Chondrocyte (in vitro differentiated cells): ENCODE results near the gene HCST. TPM values are rescaled to one million over a fixed set of nuclear protein-coding genes. Genes with fewer than 3 reads are reported as not detected.
A peak's percentile ranks its signal among the peaks of the same experiment; 100 is the strongest.

ENCODE experiments used
- DNase-seq: peaks from one replicate; pipeline ENCODE4 v3.0.0; 2021; ENCODE audit warnings: mixed read lengths, low spot score
- H3K27ac Mint-ChIP-seq: one replicate; pipeline ENCODE4 v1.8.0; 2021; ENCODE audit warnings: mild to moderate bottlenecking, moderate library complexity, mixed read lengths; ENCODE audit not compliant: unreplicated experiment
- H3K27me3 Mint-ChIP-seq: 2 replicates; pipeline ENCODE4 v1.8.0; 2021; ENCODE audit warnings: low read depth, mixed read lengths
- H3K36me3 Mint-ChIP-seq: 2 replicates; pipeline ENCODE4 v1.8.0; 2021; ENCODE audit warnings: low read depth, mixed read lengths
- H3K4me1 Mint-ChIP-seq: 2 replicates; pipeline ENCODE4 v1.8.0; 2021; ENCODE audit warnings: low read depth, mild to moderate bottlenecking, mixed read lengths
- H3K4me3 Mint-ChIP-seq: one replicate; pipeline ENCODE4 v1.8.0; 2021; ENCODE audit warnings: mild to moderate bottlenecking, moderate library complexity, mixed read lengths; ENCODE audit not compliant: unreplicated experiment
- H3K9me3 Mint-ChIP-seq: 2 replicates; pipeline ENCODE4 v1.8.0; 2021; ENCODE audit warnings: low read depth, mixed read lengths
- total RNA-seq: library from RNA; stranded (reverse); gene quantifications from 3 replicates; pipeline ENCODE4 v1.2.1, GENCODE V29; 2021
- TF ChIP-seq, protein P1 (sequence below): fragments of 200-600 bp; sonication (generic); IDR thresholded peaks from 2 replicates; pipeline ENCODE4 v1.5.0; 2021; ENCODE audit warnings: antibody characterized with exemption, mild to moderate bottlenecking, moderate library complexity

HCST gene
- total RNA-seq, 1 donor from 2014 or later, result 0.50 TPM

DNA sequence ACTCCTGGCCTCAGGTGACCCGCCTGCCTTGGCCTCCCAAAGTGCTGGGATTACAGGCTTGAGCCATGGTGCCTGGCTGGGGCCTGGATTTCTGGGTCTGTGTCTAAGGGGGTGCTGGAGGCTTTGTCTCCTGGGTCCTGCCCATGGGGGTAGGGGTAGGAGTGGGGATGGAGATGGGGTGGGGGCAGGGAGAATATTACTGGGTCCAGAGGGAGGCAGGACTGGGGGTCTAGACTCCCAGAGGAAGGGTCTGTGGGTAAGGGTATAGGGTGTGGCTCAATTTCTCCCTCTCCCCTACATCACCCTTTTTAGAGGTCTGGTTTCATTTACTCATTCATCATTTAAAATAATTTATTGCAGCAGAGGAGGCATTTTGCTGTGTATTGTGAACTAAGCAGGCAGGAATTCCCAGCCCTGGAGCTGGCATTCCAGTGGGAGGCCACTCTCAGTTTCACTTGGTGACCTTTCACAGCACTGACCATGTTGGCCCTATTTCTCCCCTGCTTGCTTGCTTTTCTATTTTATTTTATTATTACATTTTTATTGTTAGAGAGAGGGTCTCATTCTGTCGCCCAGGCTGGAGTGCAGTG, 1.2 kb upstream of the HCST start:
- H3K4me1 Mint-ChIP-seq, result peaks cover 34% of the 10 kb centered on the region
- TF ChIP-seq, protein P1, sequence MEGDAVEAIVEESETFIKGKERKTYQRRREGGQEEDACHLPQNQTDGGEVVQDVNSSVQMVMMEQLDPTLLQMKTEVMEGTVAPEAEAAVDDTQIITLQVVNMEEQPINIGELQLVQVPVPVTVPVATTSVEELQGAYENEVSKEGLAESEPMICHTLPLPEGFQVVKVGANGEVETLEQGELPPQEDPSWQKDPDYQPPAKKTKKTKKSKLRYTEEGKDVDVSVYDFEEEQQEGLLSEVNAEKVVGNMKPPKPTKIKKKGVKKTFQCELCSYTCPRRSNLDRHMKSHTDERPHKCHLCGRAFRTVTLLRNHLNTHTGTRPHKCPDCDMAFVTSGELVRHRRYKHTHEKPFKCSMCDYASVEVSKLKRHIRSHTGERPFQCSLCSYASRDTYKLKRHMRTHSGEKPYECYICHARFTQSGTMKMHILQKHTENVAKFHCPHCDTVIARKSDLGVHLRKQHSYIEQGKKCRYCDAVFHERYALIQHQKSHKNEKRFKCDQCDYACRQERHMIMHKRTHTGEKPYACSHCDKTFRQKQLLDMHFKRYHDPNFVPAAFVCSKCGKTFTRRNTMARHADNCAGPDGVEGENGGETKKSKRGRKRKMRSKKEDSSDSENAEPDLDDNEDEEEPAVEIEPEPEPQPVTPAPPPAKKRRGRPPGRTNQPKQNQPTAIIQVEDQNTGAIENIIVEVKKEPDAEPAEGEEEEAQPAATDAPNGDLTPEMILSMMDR, result no peak

DNA sequence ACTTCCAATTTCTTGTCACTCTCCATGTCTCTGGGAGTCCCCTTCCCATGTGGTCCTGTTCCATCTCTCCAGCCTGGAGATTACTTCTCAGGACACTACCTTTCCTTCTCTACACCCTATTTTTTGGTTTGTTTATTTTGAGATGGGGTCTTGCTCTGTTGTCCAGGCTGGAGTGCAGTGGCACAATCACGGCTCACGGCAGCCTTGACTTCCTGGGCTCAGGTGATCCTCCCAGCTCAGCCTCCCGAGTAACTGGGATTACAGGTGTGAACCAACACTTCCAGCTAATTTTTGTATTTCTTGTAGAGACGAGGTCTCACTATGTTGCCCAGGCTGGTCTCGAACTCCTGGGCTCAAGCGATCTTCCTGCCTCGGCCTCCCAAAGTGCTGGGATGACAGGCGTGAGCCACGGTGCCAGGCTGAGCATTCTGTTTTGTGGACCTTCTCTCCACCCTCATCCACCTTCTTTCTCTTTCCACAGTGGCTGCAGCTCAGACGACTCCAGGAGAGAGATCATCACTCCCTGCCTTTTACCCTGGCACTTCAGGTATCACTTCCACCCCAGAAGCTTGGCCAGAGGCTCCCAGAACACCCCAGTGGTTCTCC, 644 bp downstream of the HCST start:
- Mint-ChIP-seq H3K4me1 (peaks cover 34% of the 10 kb centered on the region), H3K4me3 (peak overlapping the region; percentile 53), H3K27me3 (no peaks in the 10 kb centered on the region), H3K9me3 (no peaks in the 10 kb centered on the region), H3K27ac (no peak overlapping the region), H3K36me3 (no peaks in the 10 kb centered on the region)
- DNase-seq, result no peak
- TF ChIP-seq, protein P1, result no peak

More for the DNA sequence above, 1.2 kb upstream of the HCST start:
- Mint-ChIP-seq H3K9me3 (no peaks in the 10 kb centered on the region), H3K36me3 (no peaks in the 10 kb centered on the region), H3K27ac (peak overlapping the region; percentile 85), H3K4me3 (peak overlapping the region; percentile 90), H3K27me3 (no peaks in the 10 kb centered on the region)
- DNase-seq, result no peak

DNA sequence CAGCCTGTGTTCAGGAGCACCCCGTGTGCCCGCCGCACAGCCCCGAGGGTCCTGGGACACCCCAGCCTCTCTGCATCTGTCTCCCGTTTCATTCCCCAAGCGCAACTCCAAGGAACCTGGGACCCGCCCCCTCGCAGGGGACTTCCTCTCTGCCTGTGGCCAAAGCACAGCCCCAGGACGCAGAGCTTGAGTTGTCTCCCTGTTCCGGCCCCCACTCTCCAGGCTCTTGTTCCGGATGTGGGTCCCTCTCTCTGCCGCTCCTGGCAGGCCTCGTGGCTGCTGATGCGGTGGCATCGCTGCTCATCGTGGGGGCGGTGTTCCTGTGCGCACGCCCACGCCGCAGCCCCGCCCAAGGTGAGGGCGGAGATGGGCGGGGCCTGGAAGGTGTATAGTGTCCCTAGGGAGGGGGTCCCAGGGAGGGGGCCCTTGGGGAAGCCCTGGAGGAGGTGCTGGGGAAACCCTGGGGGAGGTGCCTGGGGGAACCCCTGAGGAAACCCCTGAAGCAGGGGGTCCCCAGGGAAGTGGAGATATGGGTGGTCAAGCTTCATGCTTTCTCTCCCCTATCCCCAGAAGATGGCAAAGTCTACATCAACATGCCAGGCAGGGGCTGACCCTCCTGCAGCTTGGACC, 1.3 kb downstream of the HCST start:
- Mint-ChIP-seq H3K4me3 (peak overlapping the region; percentile 53), H3K4me1 (peaks cover 30% of the 10 kb centered on the region), H3K27me3 (no peaks in the 10 kb centered on the region), H3K36me3 (no peaks in the 10 kb centered on the region), H3K27ac (peak overlapping the region; percentile 12), H3K9me3 (no peaks in the 10 kb centered on the region)
- DNase-seq, result no peak
- TF ChIP-seq, protein P1, result no peak

DNA sequence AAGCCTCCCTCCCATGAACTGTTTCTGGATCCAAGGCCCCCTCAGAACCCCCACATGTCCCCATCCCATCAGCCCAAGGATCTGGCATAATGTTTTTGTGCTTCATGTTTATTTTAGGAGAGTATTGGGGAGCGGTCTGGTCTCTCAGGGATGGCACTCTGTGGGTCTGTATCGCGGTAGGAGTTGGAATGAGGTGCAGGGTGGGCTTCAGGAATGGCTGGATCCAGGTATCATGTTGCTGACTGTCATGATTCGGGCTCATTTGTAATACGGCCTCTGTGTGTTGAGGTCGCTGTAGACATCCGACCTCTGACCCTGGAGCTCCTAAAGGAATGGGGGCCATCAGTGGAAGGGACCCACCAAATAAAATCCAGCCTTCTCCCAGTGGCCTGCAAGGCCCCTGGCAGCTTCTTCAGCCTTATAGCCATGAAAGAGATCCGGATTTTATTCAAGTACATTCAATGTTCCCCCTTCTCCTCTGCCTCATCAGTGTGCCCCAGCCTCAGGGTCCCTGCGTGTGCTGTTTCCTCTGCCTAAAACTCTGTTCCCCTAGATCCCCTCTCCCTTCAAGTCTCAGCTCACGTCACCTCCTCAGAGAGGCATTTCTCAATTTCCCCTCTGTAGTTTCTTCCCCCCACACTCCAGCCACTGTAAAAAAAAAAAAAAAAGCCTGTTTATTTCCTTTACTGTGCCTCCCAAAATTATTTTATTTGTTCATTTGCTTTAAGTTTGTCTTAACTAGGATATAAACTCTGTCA, 2.2 kb downstream of the HCST start:
- no peaks in the 10 kb centered on the region for H3K9me3 Mint-ChIP-seq
- TF ChIP-seq, protein P1, result no peak
- H3K36me3 Mint-ChIP-seq, result no peaks in the 10 kb centered on the region
- peaks cover 26% of the 10 kb centered on the region for H3K4me1 Mint-ChIP-seq
- no peak overlapping the region for H3K4me3 Mint-ChIP-seq
- no peaks in the 10 kb centered on the region for H3K27me3 Mint-ChIP-seq
- no peak overlapping the region for H3K27ac Mint-ChIP-seq
- no peak for DNase-seq

DNA sequence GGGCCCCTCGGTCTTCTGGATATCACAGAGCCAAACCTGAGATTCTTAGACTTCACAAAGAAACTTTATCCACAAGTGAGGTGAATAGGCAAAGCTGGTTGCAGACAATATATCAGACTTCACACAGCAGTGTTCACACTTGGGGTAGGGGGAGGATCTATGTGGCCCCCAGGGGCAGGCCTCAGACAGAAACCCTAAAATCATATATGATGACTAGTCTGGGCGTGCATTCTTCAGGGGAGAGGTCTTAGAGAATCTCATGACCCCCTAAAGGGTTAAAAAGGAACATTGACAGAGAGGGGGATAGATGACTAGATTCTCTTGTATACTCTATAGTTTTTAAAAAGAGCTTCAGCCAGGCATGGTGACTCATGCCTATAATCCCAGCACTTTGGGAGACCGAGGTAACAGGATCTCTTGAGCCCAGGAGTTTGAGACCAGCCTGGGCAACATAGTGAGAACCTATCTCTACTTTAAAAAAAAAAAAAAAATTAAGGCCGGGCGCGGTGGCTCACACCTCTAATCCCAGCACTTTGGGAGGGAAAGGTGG, 2.9 kb downstream of the HCST start:
- Mint-ChIP-seq H3K27me3 (no peaks in the 10 kb centered on the region), H3K4me3 (no peak overlapping the region), H3K36me3 (no peaks in the 10 kb centered on the region), H3K27ac (no peak overlapping the region), H3K9me3 (no peaks in the 10 kb centered on the region), H3K4me1 (peaks cover 26% of the 10 kb centered on the region)
- TF ChIP-seq, protein P1, result no peak
- no peak for DNase-seq
